Lung (tissue), 12 donors: ENCODE results near the gene CROCC. TPM values are rescaled to one million over a fixed set of nuclear protein-coding genes. Genes with fewer than 3 reads are reported as not detected.
"Not testable (repeated sequence)": the region's sequence is repeated elsewhere in the genome, so short reads cannot be mapped to it uniquely, and the experiment has no call there.

Experiments used
- ATAC-seq: fragments of 200-7000 bp; cut with Tn5 transposase; one replicate; pipeline ENCODE4 v1.9.1; 2020; ENCODE audit warnings: moderate number of reproducible peaks; ENCODE audit not compliant: insufficient read depth, low FRiP score
- DNase-seq, 3 donors: peaks; one replicate each; pipeline ENCODE4 v3.0.0-alpha.2; 2013 to 2017
- H3K27ac ChIP-seq, 2 donors: one replicate each; pipeline ENCODE4 v1.5.1; 2013; ENCODE audit warnings: mild to moderate bottlenecking in 2 of 2, moderate library complexity in 2 of 2, control low read depth in 1 of 2, inconsistent platforms in 1 of 2, low read depth in 1 of 2, low read length in 1 of 2
- H3K27me3 ChIP-seq, 3 donors: one replicate each; pipeline ENCODE4 v1.5.1; 2013; ENCODE audit warnings: low read length in 2 of 3; ENCODE audit not compliant: control insufficient read depth in 3 of 3, insufficient read depth in 3 of 3
- H3K36me3 ChIP-seq, 4 donors: one replicate each; pipeline ENCODE4 v1.5.1; 2013; ENCODE audit warnings: low read length in 4 of 4, mild to moderate bottlenecking in 1 of 4, moderate library complexity in 1 of 4; ENCODE audit not compliant: control insufficient read depth in 4 of 4, insufficient read depth in 4 of 4
- H3K4me1 ChIP-seq, 5 donors: one replicate each; pipeline ENCODE4 v1.5.1; 2013; ENCODE audit warnings: low read length in 5 of 5, mild to moderate bottlenecking in 2 of 5, moderate library complexity in 1 of 5; ENCODE audit not compliant: control insufficient read depth in 5 of 5, insufficient read depth in 5 of 5
- H3K4me3 ChIP-seq: one replicate; pipeline ENCODE4 v1.5.1; 2013; ENCODE audit warnings: mild to moderate bottlenecking, control low read depth, moderate library complexity
- H3K9ac ChIP-seq, 2 donors: one replicate each; pipeline ENCODE4 v1.5.1; 2013; ENCODE audit warnings: low read length in 2 of 2, control low read depth in 1 of 2; ENCODE audit not compliant: insufficient read depth in 1 of 2
- H3K9me3 ChIP-seq, 4 donors: one replicate each; pipeline ENCODE4 v1.5.1; 2013; ENCODE audit warnings: low read length in 3 of 4, mild to moderate bottlenecking in 1 of 4, moderate library complexity in 1 of 4; ENCODE audit not compliant: control insufficient read depth in 4 of 4, insufficient read depth in 3 of 4
- WGBS, 2 donors: extraction: QIAGEN DNeasy Blood & Tissue Kit; methylation state at CpG; one replicate each; pipeline ENCODE4 v1.1.7; 2013; 5-methylcytosine and 5-hydroxymethylcytosine counted together
- polyA plus RNA-seq, 2 donors: library from polyadenylated mRNA; stranded (reverse); fragments of 200-250 nt; gene quantifications; one replicate each; pipeline ENCODE4 v1.2.1, GENCODE V29; 2013
- total RNA-seq, 2 donors: library from RNA; depleted of rRNA in 1 of 2; stranded (reverse); fragments of >200 nt in 1 of 2; gene quantifications; one replicate each; pipeline ENCODE4 v1.2.1, GENCODE V29; 2014 to 2021
- TF ChIP-seq, protein P1 (sequence below): IDR thresholded peaks from 2 replicates; pipeline ENCODE4 v1.5.1; 2012; ENCODE audit warnings: mild to moderate bottlenecking; ENCODE audit errors: control extremely low read depth, extremely low read depth
- donor health status: control.
- donor health status: control.
- donor health status: Bipolar disorder and iron deficiency.
- donor health status: healthy.
- donor health status: DM: yes; HTN: yes; CAD: no.

CROCC gene
- total and polyA plus RNA-seq, 4 donors, result 14.9 to 42.2 (median 28.5) TPM

DNA sequence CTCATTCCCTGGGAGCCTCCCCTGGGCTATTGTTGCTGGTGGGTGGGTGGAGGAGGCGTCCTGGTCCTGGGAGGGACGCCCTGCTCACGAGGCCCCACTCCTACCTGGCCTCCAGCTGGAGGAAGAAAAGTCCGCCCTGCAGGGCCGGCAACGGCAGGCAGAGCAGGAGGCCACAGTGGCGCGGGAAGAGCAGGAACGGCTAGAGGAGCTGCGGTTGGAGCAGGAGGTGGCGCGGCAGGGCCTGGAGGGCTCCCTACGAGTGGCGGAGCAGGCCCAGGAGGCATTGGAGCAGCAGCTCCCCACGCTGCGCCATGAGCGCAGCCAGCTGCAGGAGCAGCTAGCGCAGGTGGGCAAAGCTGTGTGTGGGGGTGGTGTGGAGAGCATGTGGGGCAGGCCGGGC is 24.9 kb downstream of the CROCC start:
- 90 to 96% methylated on average over 18 to 19 of the region's 19 CpGs for WGBS, 2 donors
- H3K4me3 ChIP-seq, result no peak overlapping the region
- TF ChIP-seq, protein P1, sequence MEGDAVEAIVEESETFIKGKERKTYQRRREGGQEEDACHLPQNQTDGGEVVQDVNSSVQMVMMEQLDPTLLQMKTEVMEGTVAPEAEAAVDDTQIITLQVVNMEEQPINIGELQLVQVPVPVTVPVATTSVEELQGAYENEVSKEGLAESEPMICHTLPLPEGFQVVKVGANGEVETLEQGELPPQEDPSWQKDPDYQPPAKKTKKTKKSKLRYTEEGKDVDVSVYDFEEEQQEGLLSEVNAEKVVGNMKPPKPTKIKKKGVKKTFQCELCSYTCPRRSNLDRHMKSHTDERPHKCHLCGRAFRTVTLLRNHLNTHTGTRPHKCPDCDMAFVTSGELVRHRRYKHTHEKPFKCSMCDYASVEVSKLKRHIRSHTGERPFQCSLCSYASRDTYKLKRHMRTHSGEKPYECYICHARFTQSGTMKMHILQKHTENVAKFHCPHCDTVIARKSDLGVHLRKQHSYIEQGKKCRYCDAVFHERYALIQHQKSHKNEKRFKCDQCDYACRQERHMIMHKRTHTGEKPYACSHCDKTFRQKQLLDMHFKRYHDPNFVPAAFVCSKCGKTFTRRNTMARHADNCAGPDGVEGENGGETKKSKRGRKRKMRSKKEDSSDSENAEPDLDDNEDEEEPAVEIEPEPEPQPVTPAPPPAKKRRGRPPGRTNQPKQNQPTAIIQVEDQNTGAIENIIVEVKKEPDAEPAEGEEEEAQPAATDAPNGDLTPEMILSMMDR, result no peak
- H3K4me1 ChIP-seq, result no peaks in the 10 kb centered on the region
- no peak overlapping the region for H3K9ac ChIP-seq
- DNase-seq (no peak), ATAC-seq (no peak)
- no peak overlapping the region for H3K27ac ChIP-seq
- H3K27me3 ChIP-seq, result no peaks in the 10 kb centered on the region
- peaks cover 0 to 15% (median 0%) of the 10 kb centered on the region in 4 donors for H3K36me3 ChIP-seq
- H3K9me3 ChIP-seq, result no peaks in the 10 kb centered on the region

DNA sequence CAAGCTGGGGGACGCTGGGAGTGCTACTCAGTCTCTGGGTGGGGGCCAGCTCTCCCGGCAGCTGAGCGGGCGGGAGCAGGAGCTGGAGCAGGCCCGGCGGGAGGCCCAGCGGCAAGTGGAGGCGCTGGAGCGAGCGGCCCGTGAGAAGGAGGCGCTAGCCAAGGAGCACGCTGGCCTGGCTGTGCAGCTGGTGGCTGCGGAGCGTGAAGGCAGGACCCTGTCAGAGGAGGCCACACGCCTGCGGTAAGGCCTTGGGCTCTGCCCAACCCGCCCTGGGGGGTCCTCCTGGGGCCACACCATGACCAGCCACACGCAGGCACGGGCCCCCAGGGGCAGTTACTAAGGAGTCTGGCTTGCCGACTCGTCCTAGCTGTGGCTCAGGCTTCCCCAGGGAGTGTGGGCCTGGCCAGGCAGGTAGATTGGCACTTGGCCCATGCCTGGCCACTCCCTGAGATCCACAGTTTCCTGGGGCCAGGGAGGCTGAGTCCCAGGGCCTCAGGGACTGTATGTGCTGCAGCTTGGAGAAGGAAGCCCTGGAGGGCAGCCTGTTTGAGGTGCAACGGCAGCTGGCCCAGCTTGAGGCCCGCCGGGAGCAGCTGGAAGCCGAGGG is 26.7 kb downstream of the CROCC start:
- WGBS, 2 donors, result 90 to 91% methylated on average over 26 of the region's 26 CpGs
- H3K9me3 ChIP-seq, DNase-seq, H3K9ac ChIP-seq, H3K4me1 ChIP-seq, H3K27ac ChIP-seq, ATAC-seq, H3K27me3 ChIP-seq, H3K4me3 ChIP-seq: not testable (repeated sequence)
- peaks cover 0 to 15% (median 0%) of the 10 kb centered on the region in 4 donors for H3K36me3 ChIP-seq

DNA sequence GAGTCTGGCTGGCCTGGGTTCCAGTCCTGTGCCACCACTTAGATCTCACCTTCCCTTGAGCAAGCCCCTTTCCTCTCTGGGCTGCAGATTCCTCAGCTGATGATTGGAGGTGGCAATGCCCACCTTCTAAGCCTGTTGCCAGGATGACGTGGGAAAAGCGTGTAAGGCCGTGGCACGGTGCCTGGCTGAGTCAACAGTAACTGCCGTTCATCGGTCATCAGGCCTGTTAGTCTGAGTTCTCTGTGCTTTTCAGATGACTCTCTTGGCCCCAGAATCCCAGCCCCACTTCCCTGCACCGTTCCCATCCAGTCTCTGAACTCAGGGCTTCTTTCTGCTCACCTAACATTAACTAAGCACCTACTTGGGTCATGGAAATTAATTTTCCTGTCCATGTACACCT is 27.3 kb downstream of the CROCC start:
- not testable (repeated sequence) for H3K27ac ChIP-seq, H3K27me3 ChIP-seq, DNase-seq, H3K4me1 ChIP-seq, H3K9ac ChIP-seq, H3K4me3 ChIP-seq, H3K9me3 ChIP-seq, ATAC-seq
- 73 to 89% methylated on average over 7 of the region's 7 CpGs for WGBS, 2 donors
- peaks cover 0 to 14% (median 0%) of the 10 kb centered on the region in 4 donors for H3K36me3 ChIP-seq

DNA sequence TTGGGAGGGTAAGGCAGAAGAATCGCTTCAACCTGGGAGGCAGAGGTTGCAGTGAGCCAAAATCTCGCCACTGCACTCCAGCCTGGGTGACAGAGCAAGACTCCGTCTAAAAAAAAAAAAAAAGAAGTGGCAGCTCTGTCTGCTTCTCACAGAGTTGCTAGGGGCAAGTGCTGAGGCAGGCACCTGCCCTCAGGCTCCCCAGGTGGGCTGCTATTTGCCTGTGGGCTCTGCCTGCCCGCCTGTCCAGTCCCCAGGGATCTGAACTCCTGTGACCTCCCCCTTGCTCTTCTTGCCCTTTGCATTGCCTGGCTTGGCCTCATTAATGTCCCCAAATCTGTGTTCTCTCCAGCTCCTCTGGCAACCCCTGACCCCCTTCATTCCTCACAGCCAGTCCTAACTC is 30.6 kb downstream of the CROCC start:
- DNase-seq, H3K9me3 ChIP-seq, H3K9ac ChIP-seq, H3K27ac ChIP-seq, ATAC-seq, H3K27me3 ChIP-seq, H3K4me3 ChIP-seq, H3K4me1 ChIP-seq: not testable (repeated sequence)
- H3K36me3 ChIP-seq, result peaks cover 0 to 19% (median 1%) of the 10 kb centered on the region in 4 donors
- WGBS, 2 donors, result 96 to 98% methylated on average over 4 of the region's 4 CpGs

DNA sequence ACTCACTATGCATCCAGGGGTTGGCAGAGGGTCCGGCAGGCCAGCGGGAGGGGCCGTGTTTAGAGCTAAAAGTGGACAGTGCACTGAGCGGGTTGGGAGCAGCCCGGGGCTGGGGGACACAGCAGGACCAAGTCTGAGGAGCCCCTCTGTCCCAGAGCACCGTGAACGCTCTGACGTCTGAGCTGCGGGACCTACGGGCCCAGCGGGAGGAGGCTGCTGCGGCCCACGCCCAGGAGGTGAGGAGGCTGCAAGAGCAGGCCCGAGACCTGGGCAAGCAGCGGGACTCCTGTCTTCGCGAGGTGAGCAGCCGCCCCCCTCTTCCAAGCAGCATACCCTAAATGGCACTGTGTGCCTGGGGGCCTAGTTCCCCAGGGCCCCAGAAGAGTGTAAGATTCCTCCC is 32.8 kb downstream of the CROCC start:
- Histone ChIP-seq H3K27me3 (no peaks in the 10 kb centered on the region), H3K4me1 (no peaks in the 10 kb centered on the region), H3K27ac (no peak overlapping the region), H3K9me3 (no peaks in the 10 kb centered on the region), H3K36me3 (peaks cover 0 to 13% (median 1%) of the 10 kb centered on the region in 4 donors), H3K4me3 (no peak overlapping the region), H3K9ac (no peak overlapping the region)
- 95 to 97% methylated on average over 18 of the region's 18 CpGs for WGBS, 2 donors
- TF ChIP-seq, protein P1, result no peak
- DNase-seq, result no peak
- ATAC-seq, result no peak
